NCI-H2107 treated with DMSO at 0.1 percent for 48 hours (cell line): Measurements from ENCODE around the gene VEZT.
"Not testable (repeated sequence)": the region's sequence is repeated elsewhere in the genome, so short reads cannot be mapped to it uniquely, and the experiment has no call there.

ENCODE experiments used
- DNase-seq: peaks from one replicate; lab custom pipeline; 2025; ENCODE audit not compliant: unreplicated experiment; lab: John Stamatoyannopoulos, UW

The VEZT gene

DNA sequence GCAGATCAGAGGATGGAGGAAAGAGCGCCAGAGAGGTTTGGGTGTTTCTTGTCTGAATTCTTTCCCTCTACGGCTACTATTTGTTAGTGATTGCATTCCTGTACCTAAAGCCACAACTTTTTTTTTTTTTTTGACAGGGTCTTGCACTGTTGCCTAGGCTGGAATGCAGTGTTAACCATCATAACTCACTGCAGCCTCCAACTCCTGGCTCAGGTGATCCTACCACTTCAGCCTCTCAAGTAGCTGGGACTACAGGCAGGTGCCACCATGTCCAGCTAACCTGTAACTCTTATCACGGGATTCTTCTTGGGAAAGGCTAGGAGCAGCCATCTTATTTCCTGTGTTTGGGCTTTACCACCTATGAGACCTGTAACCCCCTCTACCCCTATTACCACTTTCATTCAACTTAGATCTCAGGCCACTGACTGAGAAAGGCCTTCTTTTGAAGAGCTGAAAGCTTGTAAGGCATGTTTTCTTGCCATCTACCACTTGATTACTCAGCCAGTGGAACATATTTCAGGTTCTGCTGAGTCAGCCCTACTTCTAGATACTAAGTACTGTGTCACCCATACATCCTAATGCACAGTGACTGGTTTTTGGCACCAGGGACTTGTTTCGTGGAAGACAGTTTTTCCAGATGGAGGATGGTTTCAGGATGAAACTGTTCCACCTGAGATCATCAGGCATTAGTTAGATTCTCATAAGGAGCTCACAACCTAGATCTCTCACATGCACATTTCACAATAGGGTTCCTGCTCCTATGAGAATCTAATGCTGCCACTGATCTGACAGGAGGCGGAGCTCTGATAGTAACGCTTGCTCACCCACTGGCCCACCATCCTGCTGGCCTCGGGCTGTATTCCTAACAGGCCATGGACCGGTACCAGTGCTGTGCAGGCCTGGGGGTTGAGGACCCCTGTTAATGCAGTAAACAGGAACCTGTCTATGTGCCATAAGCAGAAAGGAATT is 6.9 kb downstream of the VEZT start:
- no peak for DNase-seq

DNA sequence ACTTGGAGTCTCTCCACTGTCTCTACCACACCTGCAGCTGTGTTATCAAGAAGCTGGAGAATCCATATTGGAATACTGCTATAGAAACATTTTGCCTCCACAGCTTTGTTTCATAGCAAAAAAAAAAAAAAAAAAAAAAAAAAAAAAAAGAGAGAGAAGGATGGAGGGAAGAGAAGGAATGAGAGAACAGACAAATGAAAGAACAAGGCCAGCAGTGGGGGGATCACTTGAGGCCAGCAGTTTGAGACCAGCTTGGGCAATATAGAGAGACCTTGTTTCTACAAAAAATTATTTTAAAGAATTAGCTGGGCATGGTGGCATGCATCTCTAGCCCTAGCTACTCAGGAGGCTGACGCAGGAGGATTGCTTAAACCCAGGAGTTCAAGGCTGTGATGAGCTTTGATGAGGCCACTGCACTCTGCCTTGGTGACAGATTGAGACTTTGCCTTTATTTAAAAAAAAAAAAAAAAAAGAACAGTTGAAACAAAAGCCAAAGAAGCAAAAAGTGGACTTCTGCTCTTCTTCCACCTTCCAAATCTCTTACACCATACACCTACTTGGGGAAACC is 8.1 kb downstream of the VEZT start:
- DNase-seq: no peak

DNA sequence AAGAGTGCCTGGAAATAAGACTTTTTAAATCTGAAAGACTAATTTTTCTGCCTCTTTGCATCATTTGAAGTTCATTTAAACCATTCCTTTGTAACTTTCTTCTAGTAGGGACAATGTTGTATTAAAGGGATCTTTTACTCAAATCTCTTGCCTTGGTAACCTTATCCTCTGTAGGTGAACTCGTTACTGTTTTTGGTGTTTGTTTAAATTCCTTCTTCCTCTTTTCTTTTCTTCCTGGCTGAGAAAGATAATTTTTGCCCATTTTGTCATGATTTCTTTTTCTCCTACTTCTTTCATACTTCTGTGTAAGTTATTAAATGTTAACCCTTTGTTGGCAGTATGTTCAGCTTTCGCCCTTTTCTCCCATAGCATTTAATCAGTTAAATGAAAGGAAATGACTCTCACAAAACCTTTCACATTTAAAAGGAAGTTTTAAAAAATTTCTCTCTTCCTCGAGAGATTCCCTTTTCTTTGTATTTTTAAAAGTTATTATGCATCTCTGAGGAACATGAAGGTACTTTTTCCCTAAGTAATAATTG is 10.3 kb downstream of the VEZT start:
- DNase-seq: no peak

DNA sequence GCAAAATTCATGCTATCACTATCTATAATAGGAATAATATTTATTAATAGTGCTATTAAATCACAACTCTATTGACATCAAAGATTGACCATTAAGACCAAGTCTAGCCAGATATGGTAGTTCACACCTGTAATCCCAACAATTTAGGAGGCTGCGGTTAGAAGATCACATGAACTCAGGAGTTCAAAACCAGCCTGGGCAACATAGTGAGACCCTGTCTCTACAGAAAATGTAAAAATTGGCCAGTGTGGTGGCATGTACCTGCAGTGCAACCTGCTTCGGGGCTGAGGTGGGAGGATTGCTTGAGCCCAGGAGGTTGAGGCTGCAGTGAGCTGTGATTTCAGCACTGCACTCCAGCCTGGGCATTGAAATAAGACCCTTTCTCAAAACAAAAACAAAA is 11.0 kb downstream of the VEZT start:
- no peak for DNase-seq

DNA sequence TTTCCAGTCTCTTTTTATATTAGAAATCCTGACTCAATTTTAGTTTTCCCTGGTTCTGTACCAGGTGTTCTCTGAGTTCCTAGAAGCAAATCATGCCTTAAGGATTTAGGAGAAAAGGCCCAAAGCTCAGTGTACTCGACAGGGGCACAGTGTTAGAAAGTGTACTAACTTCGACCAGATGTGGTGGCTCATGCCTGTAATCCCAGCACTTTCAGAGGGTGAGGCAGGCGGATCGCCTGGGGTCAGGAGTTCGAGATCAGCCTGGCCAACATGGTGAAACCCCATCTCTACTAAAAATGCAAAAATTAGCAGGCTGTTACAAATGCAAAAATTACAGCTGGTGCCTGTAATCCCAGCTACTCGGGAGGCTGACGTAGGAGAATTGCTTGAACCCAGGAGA is 12.0 kb downstream of the VEZT start:
- DNase-seq: no peak

DNA sequence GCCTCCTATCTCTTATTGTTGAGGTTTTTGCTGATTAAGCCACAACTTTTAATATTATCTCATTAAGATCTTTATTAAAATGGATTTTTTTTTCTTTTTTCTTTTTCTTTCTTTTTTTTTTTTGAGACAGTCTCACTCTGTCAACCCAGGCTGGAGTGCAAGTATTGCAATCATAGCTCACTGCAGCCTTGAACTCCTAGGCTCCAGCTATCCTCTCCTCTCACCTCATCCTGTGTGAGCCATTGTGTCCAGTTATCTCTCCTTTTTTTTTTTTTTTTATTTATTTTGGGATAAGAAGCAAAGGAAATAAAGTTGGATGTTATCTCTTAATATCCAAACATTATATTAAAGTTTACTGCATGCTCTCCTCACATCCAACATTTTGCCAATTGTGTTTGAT is 12.7 kb downstream of the VEZT start:
- no peak for DNase-seq

DNA sequence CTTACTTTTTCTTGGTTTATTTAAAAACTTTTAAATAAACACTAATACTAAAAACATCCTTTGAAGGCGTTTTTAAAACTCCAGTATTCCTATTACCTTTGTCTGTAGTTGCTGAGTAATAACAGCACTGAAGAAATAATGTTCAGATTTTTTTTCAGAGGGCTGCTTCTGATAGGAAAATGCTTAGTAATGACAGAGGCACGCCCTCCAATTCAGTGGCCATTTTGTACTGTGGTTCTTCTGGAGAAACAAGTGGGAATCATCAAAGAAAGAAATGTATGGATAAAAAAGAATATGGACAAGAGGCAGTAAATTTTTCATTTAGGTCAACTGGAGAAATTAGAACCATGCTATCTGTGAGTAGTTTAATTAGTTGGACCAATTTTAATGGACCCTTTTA is 13.6 kb downstream of the VEZT start:
- DNase-seq: no peak

DNA sequence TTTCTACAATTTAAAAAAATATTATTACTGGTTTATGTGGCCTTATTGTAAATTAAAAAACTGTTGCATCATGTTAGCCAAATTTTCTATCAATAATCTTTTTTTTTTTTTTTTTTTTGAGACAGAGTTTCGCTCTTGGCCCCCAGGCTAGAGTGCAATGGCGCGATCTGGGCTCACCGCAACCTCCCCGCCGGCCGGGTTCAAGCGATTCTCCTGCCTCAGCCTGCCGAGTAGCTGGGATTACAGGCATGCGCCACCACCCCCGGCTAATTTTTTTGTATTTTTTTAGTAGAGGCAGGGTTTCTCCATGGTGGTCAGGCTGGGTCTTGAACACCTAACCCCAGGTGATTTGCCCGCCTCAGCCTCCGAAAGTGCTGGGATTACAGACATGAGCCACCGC is 16.6 kb downstream of the VEZT start:
- DNase-seq: not testable (repeated sequence)

DNA sequence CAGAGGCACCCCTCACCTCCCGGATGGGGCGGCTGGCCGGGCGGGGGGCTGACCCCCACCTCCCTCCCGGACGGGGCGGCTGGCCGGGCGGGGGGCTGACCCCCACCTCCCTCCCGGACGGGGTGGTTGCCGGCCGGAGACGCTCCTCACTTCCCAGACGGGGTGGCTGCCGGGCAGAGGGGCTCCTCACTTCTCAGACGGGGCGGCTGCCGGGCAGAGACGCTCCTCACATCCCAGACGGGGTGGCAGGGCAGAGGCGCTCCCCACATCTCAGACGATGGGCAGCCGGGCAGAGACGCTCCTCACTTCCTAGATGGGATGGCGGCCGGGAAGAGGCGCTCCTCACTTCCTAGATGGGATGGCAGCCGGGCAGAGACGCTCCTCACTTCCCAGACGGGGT is 18.0 kb downstream of the VEZT start:
- DNase-seq: not testable (repeated sequence)

DNA sequence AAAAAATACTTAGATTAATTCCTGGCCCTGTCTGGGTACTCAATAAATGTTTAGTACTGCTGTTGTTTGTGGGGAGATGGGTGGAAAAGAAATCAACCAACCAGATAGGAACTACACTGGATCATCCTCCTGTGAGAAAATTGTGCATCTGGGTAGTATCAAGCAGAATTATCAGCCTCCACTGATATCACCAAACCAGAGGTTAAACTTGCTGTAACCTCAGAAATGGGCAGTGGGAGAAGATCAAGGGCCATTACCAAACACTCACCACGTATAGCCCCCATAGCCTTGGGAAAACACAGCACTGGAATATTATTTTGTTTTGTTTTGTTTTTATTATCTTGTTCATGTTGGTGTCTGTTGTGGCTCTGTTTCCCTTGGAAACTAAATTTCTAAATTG is 19.7 kb downstream of the VEZT start:
- DNase-seq: no peak

DNA sequence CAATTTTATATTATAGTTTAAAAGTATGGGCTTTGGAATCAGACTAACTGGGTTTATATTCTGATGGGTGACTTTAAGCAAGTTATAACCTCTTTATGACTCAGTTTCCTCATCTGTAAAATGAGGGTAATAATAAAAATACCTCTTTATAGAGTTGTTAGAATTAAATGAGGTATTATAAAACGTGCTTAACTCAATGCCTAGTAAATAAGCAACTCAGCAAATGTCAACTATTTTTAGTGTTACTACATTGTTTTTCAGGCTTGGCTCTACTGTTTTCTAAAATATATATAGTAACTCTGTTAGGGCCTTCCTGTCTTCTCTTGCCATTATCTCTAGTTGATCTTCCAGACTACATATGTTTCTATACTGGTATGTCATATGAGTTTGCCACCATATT is 20.5 kb downstream of the VEZT start:
- no peak for DNase-seq

DNA sequence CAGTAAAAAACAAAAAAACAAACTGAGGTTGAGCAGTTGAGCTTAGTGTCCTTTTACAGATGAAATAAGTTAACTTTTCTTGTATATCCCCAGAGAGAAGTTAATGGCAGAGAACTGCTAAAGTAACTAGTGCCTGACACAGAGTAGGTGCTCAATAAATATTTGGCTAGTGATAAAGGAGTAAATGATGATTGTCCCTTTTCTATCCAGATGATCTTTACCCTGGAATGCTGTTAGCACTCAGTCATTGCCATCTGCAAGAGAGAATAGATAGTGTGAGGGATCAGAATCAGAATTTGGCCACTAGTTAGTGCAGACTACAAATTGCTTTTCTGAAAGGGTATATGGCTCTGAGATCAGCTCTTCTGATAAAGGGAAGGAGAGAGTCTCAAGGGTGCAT is 21.6 kb downstream of the VEZT start:
- no peak for DNase-seq

DNA sequence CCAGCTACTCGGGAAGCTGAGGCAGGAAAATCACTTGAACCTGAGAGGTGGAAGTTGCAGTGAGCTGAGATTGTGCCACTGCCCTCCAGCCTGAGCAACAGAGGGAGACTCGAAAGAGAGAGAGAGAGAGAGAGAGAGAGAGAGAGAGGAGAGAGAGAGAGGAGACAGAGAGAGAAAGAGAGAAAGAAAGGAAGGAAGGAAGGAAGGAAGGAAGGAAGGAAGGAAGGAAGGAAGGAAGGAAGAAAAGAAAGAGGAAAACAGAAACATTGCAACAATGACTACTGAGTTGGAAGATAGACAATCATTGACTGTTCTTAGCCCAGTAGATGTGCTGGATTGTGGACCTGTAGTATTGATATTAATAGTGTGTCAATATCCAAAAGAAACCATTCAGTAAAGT is 22.2 kb downstream of the VEZT start:
- DNase-seq: not testable (repeated sequence)

DNA sequence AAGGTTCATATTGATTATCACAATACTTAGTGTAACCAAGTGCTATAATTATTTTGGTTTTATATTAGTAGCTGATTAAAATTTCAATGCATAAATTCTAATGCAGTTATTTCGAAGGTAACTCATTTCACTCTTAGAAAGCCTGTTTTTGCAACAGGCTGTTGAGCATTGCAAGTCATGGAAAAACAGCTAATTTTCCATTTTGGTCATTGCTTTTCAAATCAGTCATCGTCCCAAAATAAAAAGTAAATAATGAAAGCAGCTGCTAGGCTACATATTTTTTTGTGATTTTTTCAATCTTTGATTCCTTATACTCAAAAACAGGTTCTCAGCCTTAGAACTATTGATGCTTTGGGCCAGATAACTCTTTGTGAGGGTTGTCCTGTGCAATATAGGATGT is 22.9 kb downstream of the VEZT start:
- DNase-seq: no peak

DNA sequence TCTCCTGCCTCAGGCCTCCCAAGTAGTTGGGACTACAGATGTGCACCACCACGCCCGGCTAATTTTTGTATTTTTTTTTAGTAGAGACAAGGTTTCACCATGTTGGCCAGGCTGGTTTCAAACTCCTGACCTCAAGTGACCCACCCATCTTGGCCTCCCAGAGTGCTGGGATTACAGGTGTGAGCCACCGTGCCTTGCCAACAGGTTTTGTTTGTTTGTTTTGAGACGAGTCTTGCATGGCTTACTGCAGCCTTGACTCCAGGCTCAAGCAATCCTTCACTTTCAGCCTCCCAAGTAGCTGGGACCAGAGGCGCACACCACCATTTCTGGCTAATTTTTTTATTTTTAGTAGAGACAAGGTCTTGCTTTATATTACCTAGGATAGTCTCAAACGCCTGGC is 23.5 kb downstream of the VEZT start:
- DNase-seq: not testable (repeated sequence)

DNA sequence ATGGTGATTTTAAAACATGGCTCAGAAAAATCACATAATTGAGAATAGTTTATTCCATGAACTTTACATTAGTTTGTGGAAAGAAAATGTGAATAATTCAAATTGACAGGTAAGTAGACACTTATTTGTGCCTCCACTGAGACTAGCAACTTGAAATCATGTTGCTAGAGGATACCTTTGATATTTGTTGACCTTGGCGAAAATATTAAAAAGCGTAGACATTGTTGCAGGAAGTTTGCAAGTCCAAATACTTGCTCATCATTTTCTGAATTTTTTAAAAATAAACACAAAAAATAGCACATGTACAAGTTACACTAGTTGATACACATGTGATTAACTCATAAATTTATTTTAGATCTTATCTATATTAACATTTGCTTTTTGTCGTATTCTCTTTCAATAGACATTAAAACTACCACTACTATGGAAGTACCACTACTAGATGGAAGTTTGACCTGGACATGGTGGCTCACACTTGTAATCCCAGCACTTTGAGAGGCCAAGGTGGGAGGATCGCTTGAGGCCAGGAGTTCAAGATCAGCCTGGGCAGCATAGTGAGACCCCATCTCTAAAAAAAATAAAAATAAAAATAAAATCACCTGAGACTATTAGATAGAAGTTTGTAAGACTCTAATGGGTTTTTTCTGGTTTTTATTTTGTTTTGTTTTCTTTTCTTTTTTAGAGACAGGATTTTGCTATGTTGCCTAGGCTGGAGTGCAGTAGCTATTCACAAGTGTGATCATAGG is 24.3 kb downstream of the VEZT start:
- DNase-seq: no peak

DNA sequence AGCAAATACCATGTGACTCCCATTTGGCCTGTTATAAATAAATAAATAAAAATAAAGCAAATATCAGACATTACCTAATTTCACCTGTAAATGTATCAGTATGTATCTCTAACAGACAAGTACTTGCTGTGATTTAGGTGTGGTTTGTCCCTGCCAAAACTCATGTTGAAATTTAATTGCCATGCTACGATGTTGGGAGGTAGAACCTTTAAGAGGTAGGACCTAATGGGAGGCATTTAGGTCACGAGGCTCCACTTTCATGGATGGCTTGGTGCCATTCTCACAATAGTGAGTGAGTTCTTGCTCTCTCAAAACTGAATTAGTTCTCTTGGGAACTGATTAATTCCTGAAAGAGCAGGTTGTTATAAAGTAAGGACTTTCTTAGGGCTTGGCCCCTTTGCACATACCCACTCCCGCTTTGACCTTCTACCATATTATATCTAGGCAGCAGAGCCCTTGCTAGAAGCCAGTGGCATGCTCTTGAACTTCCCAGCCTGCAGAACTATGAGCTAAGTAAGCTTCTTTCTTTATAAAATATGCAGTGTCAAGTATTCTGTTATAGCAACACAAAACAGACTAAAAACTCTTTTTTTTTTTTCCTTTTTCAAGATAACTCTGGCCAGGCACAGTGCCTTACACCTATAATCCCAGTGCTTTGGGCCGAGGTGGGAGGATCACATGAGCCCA is 26.0 kb downstream of the VEZT start:
- DNase-seq: no peak

DNA sequence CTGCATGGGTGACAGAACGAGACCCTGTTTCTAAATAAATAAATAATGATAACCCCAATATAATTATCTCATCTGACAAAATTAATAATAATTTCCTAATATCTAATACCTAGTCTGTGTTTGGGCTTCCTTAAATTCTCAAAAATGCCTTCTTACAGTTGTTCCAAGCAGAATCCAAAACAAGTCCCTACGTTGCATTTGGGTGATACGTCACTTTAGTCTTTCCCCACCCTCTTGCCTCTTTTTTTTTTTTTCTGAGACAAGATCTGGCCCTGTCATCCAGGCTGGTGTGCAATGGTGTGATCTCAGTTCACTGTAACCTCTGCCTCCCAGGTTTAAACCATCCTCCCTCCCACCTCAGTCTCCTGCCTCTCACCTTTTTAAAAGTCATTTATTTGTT is 26.7 kb downstream of the VEZT start:
- DNase-seq: no peak

DNA sequence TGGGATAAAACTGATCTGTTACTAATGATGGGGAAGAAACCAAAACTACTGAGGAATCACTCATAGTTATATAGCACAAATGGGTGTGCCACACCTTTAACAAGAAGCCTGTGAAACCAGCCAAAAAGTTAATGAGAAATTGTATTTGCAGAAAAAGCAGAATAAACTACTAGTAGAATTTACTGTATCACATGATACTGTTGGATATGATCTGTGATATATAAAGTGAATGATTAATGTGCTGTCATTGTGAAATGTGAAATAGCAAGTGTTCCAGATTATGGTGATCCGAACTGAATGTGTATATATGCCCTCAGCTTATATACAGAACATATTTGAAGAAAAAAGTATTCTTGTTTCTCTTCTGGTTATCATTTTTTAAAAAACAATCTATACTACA is 30.5 kb downstream of the VEZT start:
- no peak for DNase-seq

DNA sequence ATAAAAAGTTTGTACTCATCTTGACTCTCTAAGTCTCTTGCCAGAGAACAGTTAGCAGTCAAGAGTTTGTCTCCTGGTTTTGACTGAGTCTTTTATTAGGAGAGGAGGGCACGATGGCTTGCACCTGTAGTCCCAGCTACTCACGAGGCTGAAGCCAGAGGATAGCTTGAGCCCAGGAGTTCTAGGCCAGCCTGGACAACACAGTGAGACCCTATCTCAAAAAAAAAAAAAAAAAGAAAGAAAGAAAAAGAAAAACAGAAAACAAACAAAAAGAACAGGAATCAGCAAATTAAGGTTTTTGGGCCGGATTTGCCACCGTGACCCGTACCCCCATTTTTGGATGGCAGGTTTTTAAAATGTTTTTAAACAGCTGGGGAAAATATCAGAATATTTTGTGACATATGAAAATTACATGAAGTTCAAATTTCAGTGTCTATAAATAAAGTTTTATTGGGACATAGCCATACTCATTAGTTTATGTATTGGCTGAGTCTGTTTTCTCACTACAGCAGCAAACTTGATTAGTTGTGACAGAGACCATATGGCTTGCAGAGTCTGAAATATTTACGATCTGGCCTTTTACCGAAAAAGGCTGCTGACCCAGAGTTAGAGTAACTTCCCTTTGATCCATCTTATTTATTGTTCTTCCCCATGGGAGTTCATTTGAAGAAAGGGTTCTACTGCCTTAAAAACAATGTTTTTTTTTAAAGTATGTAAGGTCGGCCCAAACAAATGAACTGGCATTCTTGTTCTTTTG is 31.2 kb downstream of the VEZT start:
- DNase-seq: no peak
